Suprapubic skin (tissue), 4 donors: ENCODE measurements around the gene CTNNBL1.

Experiments used
- CTCF ChIP-seq, 2 donors: fragments of 200-600 bp in 1 of 2; fragments of 450-650 bp in 1 of 2; sonication (generic) in 1 of 2; IDR thresholded peaks; one replicate each; pipeline ENCODE4 v1.5.1; 2016 to 2019; ENCODE audit warnings: antibody characterized with exemption in 2 of 2, mild to moderate bottlenecking in 1 of 2, moderate library complexity in 1 of 2
- EP300 ChIP-seq: sonication (generic); formaldehyde crosslinking; IDR thresholded peaks from one replicate; pipeline ENCODE4 v1.6.1; 2017; ENCODE audit warnings: antibody characterized with exemption
- POLR2AphosphoS5 ChIP-seq, 3 donors: sonication (generic); formaldehyde crosslinking; IDR thresholded peaks; one replicate each; pipeline ENCODE4 v1.6.1; 2017; ENCODE audit warnings: antibody characterized with exemption in 3 of 3

- TF ChIP-seq CTCF (IDR thresholded peaks at IDR 0.05) (no peak), EP300 (no peak), POLR2AphosphoS5 (IDR thresholded peaks at IDR 0.05) (no peak)
These were observed 79.5 kb downstream of the CTNNBL1 start for GRCh38 chr20:37773291-37773826.
